OCI-LY3 (cell line): ENCODE data around the gene RNF141.

ENCODE experiments used
- EZH2phosphoT487 ChIP-seq: fragments of 200-600 bp; shearing (Covaris generic); IDR thresholded peaks from 2 replicates; pipeline ENCODE4 v1.6.1; 2018; ENCODE audit warnings: antibody characterized with exemption, mixed run types, low read depth
- TF ChIP-seq, protein P1 (sequence below): fragments of 200-600, 300-600 bp; sonication (generic); IDR thresholded peaks from 2 replicates; pipeline ENCODE4 v1.5.1; 2014; ENCODE audit warnings: antibody characterized with exemption, low read length, low read depth

GRCh38 chr11:10573556-10573955 is 32.6 kb upstream of the RNF141 start:
- TF ChIP-seq, protein P1, sequence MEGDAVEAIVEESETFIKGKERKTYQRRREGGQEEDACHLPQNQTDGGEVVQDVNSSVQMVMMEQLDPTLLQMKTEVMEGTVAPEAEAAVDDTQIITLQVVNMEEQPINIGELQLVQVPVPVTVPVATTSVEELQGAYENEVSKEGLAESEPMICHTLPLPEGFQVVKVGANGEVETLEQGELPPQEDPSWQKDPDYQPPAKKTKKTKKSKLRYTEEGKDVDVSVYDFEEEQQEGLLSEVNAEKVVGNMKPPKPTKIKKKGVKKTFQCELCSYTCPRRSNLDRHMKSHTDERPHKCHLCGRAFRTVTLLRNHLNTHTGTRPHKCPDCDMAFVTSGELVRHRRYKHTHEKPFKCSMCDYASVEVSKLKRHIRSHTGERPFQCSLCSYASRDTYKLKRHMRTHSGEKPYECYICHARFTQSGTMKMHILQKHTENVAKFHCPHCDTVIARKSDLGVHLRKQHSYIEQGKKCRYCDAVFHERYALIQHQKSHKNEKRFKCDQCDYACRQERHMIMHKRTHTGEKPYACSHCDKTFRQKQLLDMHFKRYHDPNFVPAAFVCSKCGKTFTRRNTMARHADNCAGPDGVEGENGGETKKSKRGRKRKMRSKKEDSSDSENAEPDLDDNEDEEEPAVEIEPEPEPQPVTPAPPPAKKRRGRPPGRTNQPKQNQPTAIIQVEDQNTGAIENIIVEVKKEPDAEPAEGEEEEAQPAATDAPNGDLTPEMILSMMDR = no peak
- no peak for TF ChIP-seq EZH2phosphoT487
